SK-N-SH treated with all-trans-retinoic acid at 6 μM for 48 hours (cell line): ENCODE results near the gene SIRT1.
A peak's percentile ranks its signal among the peaks of the same experiment; 100 is the strongest.
"Not testable (repeated sequence)": the region's sequence is repeated elsewhere in the genome, so short reads cannot be mapped to it uniquely, and the experiment has no call there.

Source experiments
- ATAC-seq: fragments of 200-7000 bp; cut with Tn5 transposase; 3 replicates; pipeline ENCODE4 v1.9.1; 2020; ENCODE audit warnings: mild to moderate bottlenecking, moderate library complexity
- ARNTL ChIP-seq: fragments of 450-650 bp; formaldehyde crosslinking; IDR thresholded peaks from 2 replicates; pipeline ENCODE4 v1.5.0; 2020; ENCODE audit warnings: low read depth, mild to moderate bottlenecking, moderate library complexity, borderline replicate concordance
- BACH2 ChIP-seq: fragments of 250-450 bp; sonication (Bioruptor Pico); IDR thresholded peaks from 2 replicates; pipeline ENCODE4 v1.9.0; 2021; ENCODE audit warnings: mild to moderate bottlenecking, borderline replicate concordance
- CREB5 ChIP-seq: fragments of 250-450 bp; sonication (Bioruptor Pico); IDR thresholded peaks from 2 replicates; pipeline ENCODE4 v1.5.1; 2020; ENCODE audit warnings: low read depth, mild to moderate bottlenecking, moderate library complexity
- CSDC2 ChIP-seq: fragments of 250-450 bp; sonication (Bioruptor Pico); IDR thresholded peaks from 2 replicates; pipeline ENCODE4 v1.5.0; 2020; ENCODE audit warnings: mild to moderate bottlenecking, moderate library complexity
- CSRNP3 ChIP-seq: fragments of 250-450 bp; sonication (Bioruptor Pico); IDR thresholded peaks from 2 replicates; pipeline ENCODE4 v1.5.1; 2021; ENCODE audit warnings: mild to moderate bottlenecking, moderate library complexity
- ESRRG ChIP-seq: fragments of 250-450 bp; sonication (Bioruptor Pico); IDR thresholded peaks from 2 replicates; pipeline ENCODE4 v1.6.1; 2021; ENCODE audit warnings: mild to moderate bottlenecking
- GLIS3 ChIP-seq: fragments of 250-450 bp; sonication (Bioruptor Pico); IDR thresholded peaks from 2 replicates; pipeline ENCODE4 v1.5.0; 2020; ENCODE audit warnings: mild to moderate bottlenecking, moderate library complexity
- ISL1 ChIP-seq: fragments of 250-450 bp; sonication (Bioruptor Pico); IDR thresholded peaks from 2 replicates; pipeline ENCODE4 v2.1.2; 2022; ENCODE audit warnings: mild to moderate bottlenecking, moderate library complexity
- PATZ1 ChIP-seq: fragments of 250-450 bp; sonication (Bioruptor Pico); IDR thresholded peaks from 2 replicates; pipeline ENCODE4 v1.8.0; 2020; ENCODE audit warnings: mild to moderate bottlenecking, moderate library complexity, borderline replicate concordance
- POU6F1 ChIP-seq: fragments of 250-450 bp; sonication (Bioruptor Pico); IDR thresholded peaks from 2 replicates; pipeline ENCODE4 v1.8.0; 2021; ENCODE audit warnings: low read depth, mild to moderate bottlenecking, moderate library complexity, borderline replicate concordance
- RARB ChIP-seq: fragments of 250-450 bp; sonication (Bioruptor Pico); IDR thresholded peaks from 2 replicates; pipeline ENCODE4 v1.8.0; 2021; ENCODE audit warnings: mild to moderate bottlenecking, moderate library complexity
- SNAI2 ChIP-seq: fragments of 250-450 bp; sonication (Bioruptor Pico); IDR thresholded peaks from 2 replicates; pipeline ENCODE4 v1.5.0; 2020; ENCODE audit warnings: mild to moderate bottlenecking, moderate library complexity
- TCF4 ChIP-seq: fragments of 250-450 bp; sonication (Bioruptor Pico); IDR thresholded peaks from 2 replicates; pipeline ENCODE4 v1.8.0; 2021; ENCODE audit warnings: mild to moderate bottlenecking, moderate library complexity, borderline replicate concordance
- TOX ChIP-seq: fragments of 250-450 bp; sonication (Bioruptor Pico); IDR thresholded peaks from 2 replicates; pipeline ENCODE4 v1.8.0; 2021; ENCODE audit warnings: mild to moderate bottlenecking, moderate library complexity, borderline replicate concordance
- TSHZ2 ChIP-seq: fragments of 250-450 bp; sonication (Bioruptor Pico); IDR thresholded peaks from 2 replicates; pipeline ENCODE4 v1.5.0; 2020; ENCODE audit warnings: mild to moderate bottlenecking, moderate library complexity
- ZC3H10 ChIP-seq: fragments of 250-450 bp; sonication (Bioruptor Pico); IDR thresholded peaks from 2 replicates; pipeline ENCODE4 v1.5.1; 2021; ENCODE audit warnings: mild to moderate bottlenecking, moderate library complexity
- ZFP3 ChIP-seq: fragments of 250-450 bp; sonication (Bioruptor Pico); IDR thresholded peaks from 2 replicates; pipeline ENCODE4 v1.5.0; 2020; ENCODE audit warnings: mild to moderate bottlenecking, moderate library complexity
- ZFP30 ChIP-seq: fragments of 450-650 bp; formaldehyde crosslinking; IDR thresholded peaks from 2 replicates; pipeline ENCODE4 v1.5.0; 2022; ENCODE audit warnings: mild to moderate bottlenecking, moderate library complexity
- ZNF565 ChIP-seq: fragments of 450-650 bp; formaldehyde crosslinking; conservative IDR thresholded peaks from 2 replicates; pipeline ENCODE4 v1.5.0; 2020; ENCODE audit warnings: low read depth, mild to moderate bottlenecking, moderate library complexity
- ZNF70 ChIP-seq: fragments of 450-650 bp; formaldehyde crosslinking; IDR thresholded peaks from 2 replicates; pipeline ENCODE4 v1.5.0; 2020; ENCODE audit warnings: mild to moderate bottlenecking, moderate library complexity
- ZNF8 ChIP-seq: fragments of 450-650 bp; formaldehyde crosslinking; IDR thresholded peaks from 2 replicates; pipeline ENCODE4 v1.5.0; 2020; ENCODE audit warnings: mild to moderate bottlenecking, moderate library complexity

The SIRT1 gene

GRCh38 chr10:67836972-67837371, 47.5 kb upstream of the SIRT1 start:
- TF ChIP-seq ZFP3 (CRISPR knock-in tag) = no peak
- no peak for TF ChIP-seq TOX (CRISPR knock-in tag)
- TF ChIP-seq CSDC2 (CRISPR knock-in tag) = no peak
- no peak for TF ChIP-seq SNAI2 (CRISPR knock-in tag)
- TF ChIP-seq ZNF565 = no peak
- TF ChIP-seq ZNF8 (CRISPR knock-in tag) = no peak
- TF ChIP-seq PATZ1 (CRISPR knock-in tag) = no peak
- no peak for TF ChIP-seq GLIS3 (CRISPR knock-in tag)
- no peak for TF ChIP-seq TCF4 (CRISPR knock-in tag)
- no peak for TF ChIP-seq TSHZ2
- no peak for TF ChIP-seq ZFP30 (CRISPR knock-in tag)
- TF ChIP-seq POU6F1 (CRISPR knock-in tag) = no peak
- no peak for TF ChIP-seq ISL1 (CRISPR knock-in tag)
- TF ChIP-seq CSRNP3 (CRISPR knock-in tag) = no peak
- no peak for TF ChIP-seq BACH2
- TF ChIP-seq ESRRG (CRISPR knock-in tag) = no peak
- no peak for TF ChIP-seq ZNF70 (CRISPR knock-in tag)
- no peak for TF ChIP-seq ZC3H10 (CRISPR knock-in tag)
- ATAC-seq = no peak

GRCh38 chr10:67837541-67838314, 46.7 kb upstream of the SIRT1 start, which contains the start of gene DNAJC12:
Gene DNAJC12 (minus strand): TSS chr10:67838188. CDS start chr10:67838011, 177 bp downstream.
- peak; percentile 100 for ATAC-seq

GRCh38 chr10:67839511-67839910, 44.9 kb upstream of the SIRT1 start:
- ATAC-seq = not testable (repeated sequence)

More at GRCh38 chr10:67837541-67838314, 46.7 kb upstream of the SIRT1 start, which contains the start of gene DNAJC12:
- TF ChIP-seq ZNF8 (CRISPR knock-in tag) = no peak

GRCh38 chr10:67839951-67840350, 44.5 kb upstream of the SIRT1 start:
- ATAC-seq = no peak
- TF ChIP-seq ZNF8 (CRISPR knock-in tag) (no peak), RARB (no peak), TCF4 (CRISPR knock-in tag) (no peak), ZNF70 (CRISPR knock-in tag) (no peak), ISL1 (CRISPR knock-in tag) (no peak), CREB5 (CRISPR knock-in tag) (no peak), GLIS3 (CRISPR knock-in tag) (no peak), CSDC2 (CRISPR knock-in tag) (no peak), ESRRG (CRISPR knock-in tag) (no peak), ZFP30 (CRISPR knock-in tag) (no peak), CSRNP3 (CRISPR knock-in tag) (no peak), ZC3H10 (CRISPR knock-in tag) (no peak), BACH2 (no peak), TOX (CRISPR knock-in tag) (no peak), ARNTL (CRISPR knock-in tag) (no peak), ZFP3 (CRISPR knock-in tag) (no peak), POU6F1 (CRISPR knock-in tag) (no peak), SNAI2 (CRISPR knock-in tag) (no peak)
